WTC11 (cell line): ENCODE results near the gene FAM193A.

ENCODE experiments used
- CREB1 ChIP-seq: sonication (generic); formaldehyde crosslinking; IDR thresholded peaks from 2 replicates; pipeline ENCODE4 v1.8.0; 2023; ENCODE audit warnings: mild to moderate bottlenecking, missing genetic modification reagents
- FOXJ3 ChIP-seq: sonication (generic); formaldehyde crosslinking; IDR thresholded peaks from 2 replicates; pipeline ENCODE4 v1.9.0; 2021; ENCODE audit warnings: missing genetic modification reagents, mild to moderate bottlenecking, borderline replicate concordance
- FOXK1 ChIP-seq: sonication (generic); formaldehyde crosslinking; IDR thresholded peaks from 2 replicates; pipeline ENCODE4 v1.8.0; 2022; ENCODE audit warnings: mild to moderate bottlenecking, moderate library complexity, missing genetic modification reagents
- FOXP1 ChIP-seq: sonication (generic); formaldehyde crosslinking; IDR thresholded peaks from 2 replicates; pipeline ENCODE4 v1.8.0; 2022; ENCODE audit warnings: missing genetic modification reagents, mild to moderate bottlenecking, moderate library complexity, borderline replicate concordance
- GABPB1 ChIP-seq: sonication (generic); formaldehyde crosslinking; IDR thresholded peaks from 2 replicates; pipeline ENCODE4 v1.8.1; 2023; ENCODE audit warnings: mild to moderate bottlenecking, missing genetic modification reagents
- TCF7 ChIP-seq: sonication (generic); formaldehyde crosslinking; IDR thresholded peaks from 2 replicates; pipeline ENCODE4 v1.8.0; 2022; ENCODE audit warnings: mild to moderate bottlenecking, low read depth, missing genetic modification reagents, moderate library complexity
- ZNF232 ChIP-seq: sonication (generic); formaldehyde crosslinking; IDR thresholded peaks from 2 replicates; pipeline ENCODE4 v1.8.0; 2022; ENCODE audit warnings: mild to moderate bottlenecking, missing genetic modification reagents
- TF ChIP-seq, protein P1 (sequence below): sonication (generic); formaldehyde crosslinking; IDR thresholded peaks from 2 replicates; pipeline ENCODE4 v1.8.1; 2023; ENCODE audit warnings: mild to moderate bottlenecking, missing genetic modification reagents, moderate library complexity
- TF ChIP-seq, protein P2 (sequence below): sonication (generic); formaldehyde crosslinking; conservative IDR thresholded peaks from 2 replicates; pipeline ENCODE4 v1.8.1; 2022; ENCODE audit warnings: mild to moderate bottlenecking, missing genetic modification reagents
- TF ChIP-seq, protein P3 (sequence below): fragments of 200-600 bp; IDR thresholded peaks from 2 replicates; pipeline ENCODE4 v1.8.0; 2022; ENCODE audit warnings: antibody characterized with exemption
- TF ChIP-seq, protein P4 (sequence below): sonication (generic); formaldehyde crosslinking; IDR thresholded peaks from 2 replicates; pipeline ENCODE4 v1.8.1; 2022; ENCODE audit warnings: mild to moderate bottlenecking, missing genetic modification reagents, moderate library complexity, borderline replicate concordance
- TF ChIP-seq, protein P5 (sequence below): sonication (generic); formaldehyde crosslinking; IDR thresholded peaks from 2 replicates; pipeline ENCODE4 v1.8.1; 2022; ENCODE audit warnings: low read depth, missing genetic modification reagents, borderline replicate concordance
- TF ChIP-seq, protein P6 (sequence below): fragments of 250-450 bp; sonication (Bioruptor Pico); conservative IDR thresholded peaks from 2 replicates; pipeline ENCODE4 v1.9.0; 2021; ENCODE audit warnings: mild to moderate bottlenecking

DNA sequence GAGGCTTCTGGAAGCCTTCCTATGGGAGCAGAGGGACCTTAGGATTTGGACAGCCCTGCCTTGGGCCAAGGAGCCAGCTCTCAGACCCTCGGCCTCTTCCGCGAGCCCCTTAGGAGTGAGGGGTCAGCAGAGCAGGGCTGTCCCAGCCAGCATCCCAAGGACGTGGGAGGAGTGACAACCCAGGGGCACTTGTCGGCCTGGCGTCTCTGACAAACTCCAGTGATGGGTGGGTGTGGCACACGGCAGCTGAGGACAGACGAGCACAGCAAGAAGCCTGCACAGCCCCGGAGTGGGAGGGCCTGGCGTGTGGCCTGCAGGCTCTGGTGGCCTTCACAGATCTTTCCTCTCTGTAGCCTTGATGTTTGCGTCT lies 231.2 kb downstream of the FAM193A start:
- TF ChIP-seq, protein P1, sequence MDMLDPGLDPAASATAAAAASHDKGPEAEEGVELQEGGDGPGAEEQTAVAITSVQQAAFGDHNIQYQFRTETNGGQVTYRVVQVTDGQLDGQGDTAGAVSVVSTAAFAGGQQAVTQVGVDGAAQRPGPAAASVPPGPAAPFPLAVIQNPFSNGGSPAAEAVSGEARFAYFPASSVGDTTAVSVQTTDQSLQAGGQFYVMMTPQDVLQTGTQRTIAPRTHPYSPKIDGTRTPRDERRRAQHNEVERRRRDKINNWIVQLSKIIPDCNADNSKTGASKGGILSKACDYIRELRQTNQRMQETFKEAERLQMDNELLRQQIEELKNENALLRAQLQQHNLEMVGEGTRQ (CRISPR knock-in tag) = no peak
- TF ChIP-seq TCF7 (CRISPR knock-in tag) (no peak), FOXP1 (CRISPR knock-in tag) (no peak), FOXJ3 (CRISPR knock-in tag) (no peak), GABPB1 (no peak), CREB1 (CRISPR knock-in tag) (no peak), ZNF232 (CRISPR knock-in tag) (no peak), FOXK1 (no peak)
- TF ChIP-seq, protein P2, sequence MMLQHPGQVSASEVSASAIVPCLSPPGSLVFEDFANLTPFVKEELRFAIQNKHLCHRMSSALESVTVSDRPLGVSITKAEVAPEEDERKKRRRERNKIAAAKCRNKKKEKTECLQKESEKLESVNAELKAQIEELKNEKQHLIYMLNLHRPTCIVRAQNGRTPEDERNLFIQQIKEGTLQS (CRISPR knock-in tag) = no peak
- TF ChIP-seq, protein P3, sequence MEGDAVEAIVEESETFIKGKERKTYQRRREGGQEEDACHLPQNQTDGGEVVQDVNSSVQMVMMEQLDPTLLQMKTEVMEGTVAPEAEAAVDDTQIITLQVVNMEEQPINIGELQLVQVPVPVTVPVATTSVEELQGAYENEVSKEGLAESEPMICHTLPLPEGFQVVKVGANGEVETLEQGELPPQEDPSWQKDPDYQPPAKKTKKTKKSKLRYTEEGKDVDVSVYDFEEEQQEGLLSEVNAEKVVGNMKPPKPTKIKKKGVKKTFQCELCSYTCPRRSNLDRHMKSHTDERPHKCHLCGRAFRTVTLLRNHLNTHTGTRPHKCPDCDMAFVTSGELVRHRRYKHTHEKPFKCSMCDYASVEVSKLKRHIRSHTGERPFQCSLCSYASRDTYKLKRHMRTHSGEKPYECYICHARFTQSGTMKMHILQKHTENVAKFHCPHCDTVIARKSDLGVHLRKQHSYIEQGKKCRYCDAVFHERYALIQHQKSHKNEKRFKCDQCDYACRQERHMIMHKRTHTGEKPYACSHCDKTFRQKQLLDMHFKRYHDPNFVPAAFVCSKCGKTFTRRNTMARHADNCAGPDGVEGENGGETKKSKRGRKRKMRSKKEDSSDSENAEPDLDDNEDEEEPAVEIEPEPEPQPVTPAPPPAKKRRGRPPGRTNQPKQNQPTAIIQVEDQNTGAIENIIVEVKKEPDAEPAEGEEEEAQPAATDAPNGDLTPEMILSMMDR = no peak
- TF ChIP-seq, protein P4, sequence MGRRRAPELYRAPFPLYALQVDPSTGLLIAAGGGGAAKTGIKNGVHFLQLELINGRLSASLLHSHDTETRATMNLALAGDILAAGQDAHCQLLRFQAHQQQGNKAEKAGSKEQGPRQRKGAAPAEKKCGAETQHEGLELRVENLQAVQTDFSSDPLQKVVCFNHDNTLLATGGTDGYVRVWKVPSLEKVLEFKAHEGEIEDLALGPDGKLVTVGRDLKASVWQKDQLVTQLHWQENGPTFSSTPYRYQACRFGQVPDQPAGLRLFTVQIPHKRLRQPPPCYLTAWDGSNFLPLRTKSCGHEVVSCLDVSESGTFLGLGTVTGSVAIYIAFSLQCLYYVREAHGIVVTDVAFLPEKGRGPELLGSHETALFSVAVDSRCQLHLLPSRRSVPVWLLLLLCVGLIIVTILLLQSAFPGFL (CRISPR knock-in tag) = no peak
- TF ChIP-seq, protein P5, sequence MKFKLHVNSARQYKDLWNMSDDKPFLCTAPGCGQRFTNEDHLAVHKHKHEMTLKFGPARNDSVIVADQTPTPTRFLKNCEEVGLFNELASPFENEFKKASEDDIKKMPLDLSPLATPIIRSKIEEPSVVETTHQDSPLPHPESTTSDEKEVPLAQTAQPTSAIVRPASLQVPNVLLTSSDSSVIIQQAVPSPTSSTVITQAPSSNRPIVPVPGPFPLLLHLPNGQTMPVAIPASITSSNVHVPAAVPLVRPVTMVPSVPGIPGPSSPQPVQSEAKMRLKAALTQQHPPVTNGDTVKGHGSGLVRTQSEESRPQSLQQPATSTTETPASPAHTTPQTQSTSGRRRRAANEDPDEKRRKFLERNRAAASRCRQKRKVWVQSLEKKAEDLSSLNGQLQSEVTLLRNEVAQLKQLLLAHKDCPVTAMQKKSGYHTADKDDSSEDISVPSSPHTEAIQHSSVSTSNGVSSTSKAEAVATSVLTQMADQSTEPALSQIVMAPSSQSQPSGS = no peak
- TF ChIP-seq, protein P6, sequence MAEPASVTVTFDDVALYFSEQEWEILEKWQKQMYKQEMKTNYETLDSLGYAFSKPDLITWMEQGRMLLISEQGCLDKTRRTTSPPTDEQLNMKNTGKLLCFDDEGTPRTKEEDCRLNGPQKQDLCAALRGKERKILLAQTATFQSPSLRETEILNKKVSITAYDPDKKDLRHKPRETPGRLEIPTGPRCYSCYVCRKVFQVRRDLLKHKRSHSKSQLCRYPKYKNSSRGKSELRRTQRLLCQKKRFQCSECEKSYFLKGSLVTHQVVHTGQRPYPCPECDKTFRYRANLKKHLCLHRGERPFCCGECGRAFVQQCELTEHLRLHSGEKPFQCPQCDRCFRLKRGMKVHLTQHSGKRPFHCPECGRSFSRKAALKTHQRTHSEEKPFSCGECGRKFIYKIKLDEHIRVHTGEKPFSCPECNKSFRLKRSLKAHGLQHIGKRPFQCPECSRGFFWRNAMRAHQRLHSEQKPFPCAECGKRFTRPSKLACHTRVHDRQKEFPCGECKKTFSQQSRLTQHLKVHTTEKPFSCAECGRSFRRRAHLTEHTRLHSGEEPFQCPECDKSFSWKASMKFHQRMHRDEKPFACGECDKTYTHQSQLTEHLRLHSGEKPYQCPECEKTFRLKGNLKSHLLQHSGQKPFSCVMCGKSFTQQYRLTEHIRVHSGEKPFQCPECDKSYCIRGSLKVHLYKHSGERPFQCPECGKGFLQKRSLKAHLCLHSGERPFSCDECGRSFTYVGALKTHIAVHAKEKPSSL (CRISPR knock-in tag) = no peak
